ENCODE results near the gene PCDHB13.
"Not testable (repeated sequence)": the region's sequence is repeated elsewhere in the genome, so short reads cannot be mapped to it uniquely, and the experiment has no call there.

The PCDHB13 gene

DNA sequence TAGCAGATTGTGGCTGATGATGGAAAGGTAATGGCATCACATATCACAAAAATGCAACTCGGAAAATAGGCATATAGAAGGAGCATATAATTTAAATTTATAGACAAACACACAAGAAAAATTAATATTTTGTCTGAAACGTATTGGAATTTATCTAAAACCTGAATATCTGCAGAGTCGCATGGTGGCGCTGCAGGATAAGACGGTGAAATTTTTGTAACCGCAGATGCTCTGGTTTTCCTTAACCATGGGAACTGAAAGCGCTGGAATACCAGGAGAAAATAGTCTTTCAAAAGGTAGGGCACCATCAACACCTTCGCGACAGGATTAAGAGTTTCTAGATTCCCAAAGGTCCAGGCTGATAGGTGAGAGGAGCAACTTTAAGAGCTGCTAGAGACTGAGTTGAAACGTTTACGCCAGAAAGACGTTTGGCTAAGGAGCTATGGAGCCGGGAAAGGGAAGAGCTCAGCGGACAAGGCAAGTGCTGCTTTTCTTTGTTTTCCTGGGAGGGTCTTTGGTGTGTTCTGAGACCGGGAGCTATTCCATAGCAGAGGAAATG is 20.5 kb downstream of the PCDHB13 start:
- no peak for DNase-seq (ENCODE audit: insufficient read length)
- TF ChIP-seq POLR2AphosphoS5 (IDR thresholded peaks at IDR 0.05; ENCODE audit: low read depth, low read length): no peak
- no peak for TF ChIP-seq POLR2A (IDR thresholded peaks at IDR 0.05; ENCODE audit: low read depth, low read length)
- no peak for TF ChIP-seq TAF1 (IDR thresholded peaks at IDR 0.05; ENCODE audit: borderline replicate concordance, low read depth, low read length)
- no peak for FAIRE-seq

DNA sequence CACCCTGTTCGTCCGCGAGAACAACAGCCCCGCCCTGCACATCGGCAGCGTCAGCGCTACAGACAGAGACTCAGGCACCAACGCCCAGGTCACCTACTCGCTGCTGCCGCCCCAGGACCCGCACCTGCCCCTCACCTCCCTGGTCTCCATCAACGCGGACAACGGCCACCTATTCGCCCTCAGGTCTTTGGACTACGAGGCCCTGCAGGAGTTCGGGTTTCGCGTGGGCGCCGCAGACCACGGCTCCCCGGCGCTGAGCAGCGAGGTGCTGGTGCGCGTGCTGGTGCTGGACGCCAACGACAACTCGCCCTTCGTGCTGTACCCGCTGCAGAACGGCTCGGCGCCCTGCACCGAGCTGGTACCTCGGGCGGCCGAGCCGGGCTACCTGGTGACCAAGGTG is 22.2 kb downstream of the PCDHB13 start:
- not testable (repeated sequence) for DNase-seq (ENCODE audit: insufficient read length); FAIRE-seq

DNA sequence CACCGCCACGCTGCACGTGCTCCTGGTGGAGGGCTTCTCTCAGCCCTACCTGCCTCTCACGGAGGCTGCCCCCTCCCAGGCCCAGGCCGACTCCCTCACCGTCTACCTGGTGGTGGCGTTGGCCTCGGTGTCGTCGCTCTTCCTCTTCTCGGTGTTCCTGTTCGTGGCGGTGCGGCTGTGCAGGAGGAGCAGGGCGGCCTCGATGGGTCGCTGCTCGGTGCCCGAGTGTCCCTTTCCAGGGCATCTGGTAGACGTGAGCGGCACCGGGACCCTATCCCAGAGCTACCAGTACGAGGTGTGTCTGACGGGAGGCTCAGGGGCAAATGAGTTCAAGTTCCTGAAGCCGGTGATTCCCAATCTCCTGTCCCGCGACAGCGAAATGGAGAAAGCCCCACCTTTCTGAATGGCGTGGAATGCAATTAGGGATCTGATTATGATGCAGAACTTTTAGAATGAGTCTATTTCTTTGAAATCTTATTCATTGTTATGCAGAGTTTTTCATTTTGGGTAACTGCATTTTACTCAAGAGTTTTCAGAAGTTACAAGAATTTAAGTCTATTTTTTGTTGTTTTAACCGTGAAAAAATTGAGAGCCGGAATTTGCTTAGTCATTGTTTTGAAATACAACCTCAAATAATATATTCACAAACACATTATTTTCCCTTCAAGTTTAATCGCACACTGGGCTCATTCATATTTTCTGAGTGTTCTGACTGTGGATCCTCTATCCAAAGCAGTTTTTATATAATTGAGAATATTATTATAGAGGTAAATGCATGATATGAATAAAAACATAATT is 23.0 kb downstream of the PCDHB13 start:
- FAIRE-seq (no peak), DNase-seq (ENCODE audit: insufficient read length) (no peak)
- TF ChIP-seq POLR2AphosphoS5 (IDR thresholded peaks at IDR 0.05; ENCODE audit: low read depth, low read length): no peak
- TF ChIP-seq TAF1 (IDR thresholded peaks at IDR 0.05; ENCODE audit: borderline replicate concordance, low read depth, low read length): no peak
- TF ChIP-seq POLR2A (IDR thresholded peaks at IDR 0.05; ENCODE audit: low read depth, low read length): no peak

GRCh38 chr5:141241496-141241895 is 27.8 kb downstream of the PCDHB13 start:
- FAIRE-seq: no peak
- TF ChIP-seq TAF1 (IDR thresholded peaks at IDR 0.05; ENCODE audit: borderline replicate concordance, low read depth, low read length) (no peak), POLR2A (IDR thresholded peaks at IDR 0.05; ENCODE audit: low read depth, low read length) (no peak), POLR2AphosphoS5 (IDR thresholded peaks at IDR 0.05; ENCODE audit: low read depth, low read length) (no peak)
- no peak for DNase-seq (ENCODE audit: insufficient read length)

DNA sequence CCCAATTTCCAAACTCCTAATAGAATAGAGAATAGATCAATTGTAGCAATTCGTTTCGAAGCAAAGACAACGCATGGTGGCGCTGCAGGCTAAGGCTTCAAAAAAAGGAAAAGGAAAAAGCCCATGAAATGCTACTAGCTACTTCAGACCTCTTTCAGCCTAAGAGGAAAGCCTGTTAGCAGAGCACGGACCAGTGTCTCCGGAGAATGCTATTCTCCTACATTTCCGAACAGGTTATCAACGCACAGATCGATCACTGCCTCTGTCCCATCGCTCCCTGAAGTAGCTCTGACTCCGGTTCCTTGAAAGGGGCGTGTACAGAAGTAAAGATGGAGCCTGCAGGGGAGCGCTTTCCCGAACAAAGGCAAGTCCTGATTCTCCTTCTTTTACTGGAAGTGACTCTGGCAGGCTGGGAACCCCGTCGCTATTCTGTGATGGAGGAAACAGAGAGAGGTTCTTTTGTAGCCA is 31.6 kb downstream of the PCDHB13 start, which contains the start of gene PCDHB15:
PCDHB15 (plus strand) TSS at position 146 of the 468 bp plus-strand sequence; CDS start at position 330, 184 bp downstream.
- TF ChIP-seq POLR2AphosphoS5 (IDR thresholded peaks at IDR 0.05; ENCODE audit: low read depth, low read length): no peak
- TF ChIP-seq TAF1 (IDR thresholded peaks at IDR 0.05; ENCODE audit: borderline replicate concordance, low read depth, low read length): no peak
- TF ChIP-seq POLR2A (IDR thresholded peaks at IDR 0.05; ENCODE audit: low read depth, low read length): no peak
- FAIRE-seq: no peak
- DNase-seq (ENCODE audit: insufficient read length): no peak

DNA sequence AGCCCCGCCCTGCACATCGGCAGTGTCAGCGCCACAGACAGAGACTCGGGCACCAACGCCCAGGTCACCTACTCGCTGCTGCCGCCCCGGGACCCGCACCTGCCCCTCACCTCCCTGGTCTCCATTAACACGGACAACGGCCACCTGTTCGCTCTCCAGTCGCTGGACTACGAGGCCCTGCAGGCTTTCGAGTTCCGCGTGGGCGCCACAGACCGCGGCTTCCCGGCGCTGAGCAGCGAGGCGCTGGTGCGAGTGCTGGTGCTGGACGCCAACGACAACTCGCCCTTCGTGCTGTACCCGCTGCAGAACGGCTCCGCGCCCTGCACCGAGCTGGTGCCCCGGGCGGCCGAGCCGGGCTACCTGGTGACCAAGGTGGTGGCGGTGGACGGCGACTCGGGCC is 33.3 kb downstream of the PCDHB13 start:
- not testable (repeated sequence) for DNase-seq (ENCODE audit: insufficient read length); FAIRE-seq

DNA sequence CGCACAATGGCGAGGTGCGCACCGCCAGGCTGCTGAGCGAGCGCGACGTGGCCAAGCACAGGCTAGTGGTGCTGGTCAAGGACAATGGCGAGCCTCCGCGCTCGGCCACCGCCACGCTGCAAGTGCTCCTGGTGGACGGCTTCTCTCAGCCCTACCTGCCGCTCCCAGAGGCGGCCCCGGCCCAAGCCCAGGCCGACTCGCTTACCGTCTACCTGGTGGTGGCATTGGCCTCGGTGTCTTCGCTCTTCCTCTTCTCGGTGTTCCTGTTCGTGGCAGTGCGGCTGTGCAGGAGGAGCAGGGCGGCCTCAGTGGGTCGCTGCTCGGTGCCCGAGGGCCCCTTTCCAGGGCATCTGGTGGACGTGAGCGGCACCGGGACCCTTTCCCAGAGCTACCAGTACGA is 33.7 kb downstream of the PCDHB13 start:
- not testable (repeated sequence) for FAIRE-seq; DNase-seq (ENCODE audit: insufficient read length)

GRCh38 chr5:141250576-141250975 is 36.9 kb downstream of the PCDHB13 start:
- DNase-seq (ENCODE audit: insufficient read length): no peak
- no peak for TF ChIP-seq TAF1 (IDR thresholded peaks at IDR 0.05; ENCODE audit: borderline replicate concordance, low read depth, low read length)
- no peak for TF ChIP-seq POLR2AphosphoS5 (IDR thresholded peaks at IDR 0.05; ENCODE audit: low read depth, low read length)
- TF ChIP-seq POLR2A (IDR thresholded peaks at IDR 0.05; ENCODE audit: low read depth, low read length): no peak
- FAIRE-seq: no peak

DNA sequence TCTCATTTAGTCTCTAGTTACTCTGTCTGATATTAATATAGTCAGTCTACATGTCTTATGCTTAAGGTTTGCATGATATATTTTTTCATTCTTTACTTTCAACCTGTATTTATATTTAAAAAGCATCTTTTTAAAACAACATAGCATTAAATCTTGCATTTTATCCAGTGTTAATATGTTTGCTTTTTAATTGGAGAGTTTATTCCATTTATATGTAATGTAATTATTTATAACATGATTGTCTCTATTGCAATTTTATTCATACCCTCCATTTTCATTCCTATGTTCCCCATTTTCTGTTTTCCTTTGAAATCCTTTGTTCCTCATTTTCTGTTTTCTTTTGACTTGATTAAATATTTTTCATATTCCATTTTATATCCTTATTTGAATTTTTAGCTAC is 44.7 kb downstream of the PCDHB13 start:
- TF ChIP-seq TAF1 (IDR thresholded peaks at IDR 0.05; ENCODE audit: borderline replicate concordance, low read depth, low read length) (no peak), POLR2A (IDR thresholded peaks at IDR 0.05; ENCODE audit: low read depth, low read length) (no peak), POLR2AphosphoS5 (IDR thresholded peaks at IDR 0.05; ENCODE audit: low read depth, low read length) (no peak)
- FAIRE-seq (no peak), DNase-seq (ENCODE audit: insufficient read length) (no peak)

- FAIRE-seq (no peak), DNase-seq (ENCODE audit: insufficient read length) (no peak)
- TF ChIP-seq POLR2AphosphoS5 (IDR thresholded peaks at IDR 0.05; ENCODE audit: low read depth, low read length): no peak
- TF ChIP-seq POLR2A (IDR thresholded peaks at IDR 0.05; ENCODE audit: low read depth, low read length): no peak
- TF ChIP-seq TAF1 (IDR thresholded peaks at IDR 0.05; ENCODE audit: borderline replicate concordance, low read depth, low read length): no peak
These were observed 45.2 kb downstream of the PCDHB13 start for GRCh38 chr5:141258948-141259347.

GRCh38 chr5:141260458-141261237 is 46.9 kb downstream of the PCDHB13 start:
- FAIRE-seq (no peak), DNase-seq (ENCODE audit: insufficient read length) (no peak)

GRCh38 chr5:141261238-141261546 is 47.5 kb downstream of the PCDHB13 start:
- DNase-seq (ENCODE audit: insufficient read length): no peak
- FAIRE-seq: no peak
- TF ChIP-seq POLR2A (IDR thresholded peaks at IDR 0.05; ENCODE audit: low read depth, low read length) (no peak), TAF1 (IDR thresholded peaks at IDR 0.05; ENCODE audit: borderline replicate concordance, low read depth, low read length) (no peak), POLR2AphosphoS5 (IDR thresholded peaks at IDR 0.05; ENCODE audit: low read depth, low read length) (no peak)

More at GRCh38 chr5:141260458-141261237, 46.9 kb downstream of the PCDHB13 start:
- TF ChIP-seq POLR2A (IDR thresholded peaks at IDR 0.05; ENCODE audit: low read depth, low read length): no peak
- no peak for TF ChIP-seq POLR2AphosphoS5 (IDR thresholded peaks at IDR 0.05; ENCODE audit: low read depth, low read length)
- TF ChIP-seq TAF1 (IDR thresholded peaks at IDR 0.05; ENCODE audit: borderline replicate concordance, low read depth, low read length): no peak
